Caco-2 (cell line): ENCODE measurements around the gene COL26A1. TPM values are rescaled to one million over a fixed set of nuclear protein-coding genes. Genes with fewer than 3 reads are reported as not detected.

Experiments used
- BruUV-seq: library from RNA; stranded (reverse); fragments of 400-500 nt; replicated peaks from 2 replicates; lab custom pipeline; 2021; lab: Mats Ljungman, UMichigan
- CTCF ChIA-PET: fragments of 300-600 bp; sonication (Branson Sonifier 250); formaldehyde crosslinking; loops from one replicate; lab custom pipeline; 2022; ENCODE audit warnings: antibody characterized with exemption; lab: Charles Lee
- POLR2A ChIA-PET: fragments of 300-600 bp; sonication (Branson Sonifier 250); formaldehyde crosslinking; loops from one replicate; lab custom pipeline; 2022; ENCODE audit warnings: antibody characterized with exemption; lab: Charles Lee
- DNase-seq, 2 experiments: peaks; one replicate each; pipeline versions ENCODE4 v3.0.0 to v3.0.0-alpha.2; 2020 to 2022
- H3K27me3 ChIP-seq: replicated peaks from 2 replicates; pipeline ENCODE4 v1.6.0; 2011; ENCODE audit warnings: low read length; ENCODE audit not compliant: control insufficient read depth, insufficient read depth
- H3K36me3 ChIP-seq: 2 replicates; pipeline ENCODE4 v1.5.1; 2011; ENCODE audit warnings: low read length; ENCODE audit not compliant: control insufficient read depth, insufficient read depth
- H3K4me1 ChIP-seq: fragments of 250-450 bp; sonication (Bioruptor Pico); 2 replicates; pipeline ENCODE4 v1.5.1; 2020; ENCODE audit warnings: mild to moderate bottlenecking
- H3K4me3 ChIP-seq: 2 replicates; pipeline ENCODE4 v1.5.1; 2011; ENCODE audit warnings: low read depth, mild to moderate bottlenecking, control low read depth, low read length
- H3K9me3 ChIP-seq: fragments of 250-450 bp; sonication (Bioruptor Pico); 2 replicates; pipeline ENCODE4 v1.5.1; 2020; ENCODE audit warnings: mild to moderate bottlenecking, moderate library complexity
- H3K27ac Mint-ChIP-seq: one replicate; pipeline ENCODE4 v1.8.0; 2022; ENCODE audit warnings: mixed read lengths; ENCODE audit not compliant: unreplicated experiment
- H3K27me3 Mint-ChIP-seq: one replicate; pipeline ENCODE4 v1.8.0; 2022; ENCODE audit warnings: mixed read lengths; ENCODE audit not compliant: insufficient read depth, unreplicated experiment
- H3K36me3 Mint-ChIP-seq: one replicate; pipeline ENCODE4 v1.8.0; 2022; ENCODE audit warnings: mild to moderate bottlenecking, mixed read lengths; ENCODE audit not compliant: insufficient read depth, unreplicated experiment
- H3K4me1 Mint-ChIP-seq: one replicate; pipeline ENCODE4 v1.8.0; 2022; ENCODE audit warnings: low read depth, mixed read lengths; ENCODE audit not compliant: unreplicated experiment
- H3K4me3 Mint-ChIP-seq: one replicate; pipeline ENCODE4 v1.8.0; 2022; ENCODE audit warnings: mild to moderate bottlenecking, moderate library complexity, mixed read lengths; ENCODE audit not compliant: unreplicated experiment
- H3K9me3 Mint-ChIP-seq: one replicate; pipeline ENCODE4 v1.8.0; 2022; ENCODE audit warnings: mixed read lengths; ENCODE audit not compliant: unreplicated experiment
- CTCF ChIP-seq, 2 experiments: fragments of 200-600 bp in 1 of 2; IDR thresholded peaks; 1 replicate in 1 of 2; 2 replicates in 1 of 2; pipeline versions ENCODE4 v1.5.1 to v1.8.0; 2011 to 2022; ENCODE audit warnings: antibody characterized with exemption in 1 of 2, control low read depth in 1 of 2, inconsistent platforms in 1 of 2, low read depth in 1 of 2, low read length in 1 of 2, mild to moderate bottlenecking in 1 of 2, moderate library complexity in 1 of 2; ENCODE audit not compliant: insufficient read depth in 1 of 2, severe bottlenecking in 1 of 2, unreplicated experiment in 1 of 2
- intact Hi-C: fragments of 100-400 bp; cut with micrococcal nuclease; formaldehyde crosslinking; loops from one replicate; pipeline ENCODE4 v1.10.0; 2022; ENCODE audit not compliant: unreplicated experiment
- total RNA-seq: library from RNA; stranded (reverse); gene quantifications from 2 replicates; pipeline ENCODE4 v1.2.3, GENCODE V29; 2022

COL26A1 gene
- total RNA-seq, 1 experiment from 2014 or later = 23.3 TPM

GRCh38 chr7:101536232-101536631, 173.6 kb downstream of the COL26A1 start:
- Histone ChIP-seq H3K4me3 (no peak overlapping the region), H3K4me1 (no peaks in the 10 kb centered on the region), H3K27me3 (no peaks in the 10 kb centered on the region), H3K36me3 (no peaks in the 10 kb centered on the region), H3K9me3 (no peaks in the 10 kb centered on the region)
- POLR2A ChIA-PET = no interaction called here
- Mint-ChIP-seq H3K27ac (no peak overlapping the region), H3K4me3 (no peak overlapping the region), H3K27me3 (no peaks in the 10 kb centered on the region), H3K4me1 (peaks cover 6% of the 10 kb centered on the region), H3K36me3 (peaks cover 4% of the 10 kb centered on the region), H3K9me3 (no peaks in the 10 kb centered on the region)
- intact Hi-C loops = no loop called here
- no peak for TF ChIP-seq CTCF (IDR thresholded peaks at IDR 0.05; ENCODE audit: insufficient read depth in 1 of 2, low read depth in 1 of 2, low read length in 1 of 2, severe bottlenecking in 1 of 2, unreplicated experiment in 1 of 2)
- no TSS peak for BruUV-seq
- CTCF ChIA-PET = interaction anchor here (0.5 kb wide), 1 partner anchor 685 kb away, joined by 4 read pairs; no protein-coding TSS in a partner anchor
- no peak for DNase-seq

- no peak for DNase-seq
- POLR2A ChIA-PET = no interaction called here
These were observed 174.0 kb downstream of the COL26A1 start for GRCh38 chr7:101536668-101537067.

GRCh38 chr7:101537205-101537604, 174.5 kb downstream of the COL26A1 start:
- H3K9me3 Mint-ChIP-seq = no peaks in the 10 kb centered on the region
- CTCF ChIA-PET = interaction anchor here (1.4 kb wide), 1 partner anchor 25 kb away, joined by 5 read pairs; no protein-coding TSS in a partner anchor
- Histone ChIP-seq H3K4me3 (no peak overlapping the region), H3K36me3 (no peaks in the 10 kb centered on the region), H3K4me1 (no peaks in the 10 kb centered on the region), H3K9me3 (no peaks in the 10 kb centered on the region), H3K27me3 (no peaks in the 10 kb centered on the region)
- no peak for TF ChIP-seq CTCF (IDR thresholded peaks at IDR 0.05; ENCODE audit: insufficient read depth in 1 of 2, low read depth in 1 of 2, low read length in 1 of 2, severe bottlenecking in 1 of 2, unreplicated experiment in 1 of 2)
- H3K4me1 Mint-ChIP-seq = peaks cover 6% of the 10 kb centered on the region
- DNase-seq = no peak
- H3K27ac Mint-ChIP-seq = no peak overlapping the region
- H3K4me3 Mint-ChIP-seq = no peak overlapping the region
- H3K27me3 Mint-ChIP-seq = no peaks in the 10 kb centered on the region
- H3K36me3 Mint-ChIP-seq = peaks cover 4% of the 10 kb centered on the region
- intact Hi-C loops = no loop called here
- POLR2A ChIA-PET = no interaction called here
- BruUV-seq = no TSS peak

More at GRCh38 chr7:101536668-101537067, 174.0 kb downstream of the COL26A1 start:
- CTCF ChIA-PET = interaction anchor here (0.5 kb wide), 1 partner anchor 685 kb away, joined by 4 read pairs; no protein-coding TSS in a partner anchor
- no TSS peak for BruUV-seq
- Mint-ChIP-seq H3K9me3 (no peaks in the 10 kb centered on the region), H3K4me3 (no peak overlapping the region), H3K36me3 (peaks cover 4% of the 10 kb centered on the region), H3K27me3 (no peaks in the 10 kb centered on the region), H3K27ac (no peak overlapping the region), H3K4me1 (peaks cover 6% of the 10 kb centered on the region)
- intact Hi-C loops = no loop called here
- Histone ChIP-seq H3K9me3 (no peaks in the 10 kb centered on the region), H3K4me3 (no peak overlapping the region), H3K27me3 (no peaks in the 10 kb centered on the region), H3K4me1 (no peaks in the 10 kb centered on the region), H3K36me3 (no peaks in the 10 kb centered on the region)
- TF ChIP-seq CTCF (IDR thresholded peaks at IDR 0.05; ENCODE audit: insufficient read depth in 1 of 2, low read depth in 1 of 2, low read length in 1 of 2, severe bottlenecking in 1 of 2, unreplicated experiment in 1 of 2) = no peak
